Measurements from ENCODE around the gene APOBEC3F. TPM values are rescaled to one million over a fixed set of nuclear protein-coding genes. Genes with fewer than 3 reads are reported as not detected.
"Not testable (repeated sequence)": the region's sequence is repeated elsewhere in the genome, so short reads cannot be mapped to it uniquely, and the experiment has no call there.

The APOBEC3F gene
- total and polyA plus RNA-seq, 9 donors: 7.4 to 51.4 (median 30.2) TPM

- no peaks in the 10 kb centered on the region for H3K4me1 ChIP-seq (ENCODE audit: insufficient read depth)
- no peak overlapping the region for H3K27ac ChIP-seq
- H3K4me3 ChIP-seq: no peak overlapping the region
- 86 to 88% (median 88%) methylated on average over 11 of the region's 11 CpGs for WGBS, 3 donors
- no peaks in the 10 kb centered on the region for H3K27me3 ChIP-seq
- H3K36me3 ChIP-seq: no peaks in the 10 kb centered on the region
- DNase-seq: no peak
- H3K9me3 ChIP-seq: no peaks in the 10 kb centered on the region
- intact Hi-C loops (cut with DNase I): no loop called here
- TF ChIP-seq EP300 (IDR thresholded peaks at IDR 0.05) (no peak), POLR2A (IDR thresholded peaks at IDR 0.05) (no peak)
- TF ChIP-seq, protein P1, sequence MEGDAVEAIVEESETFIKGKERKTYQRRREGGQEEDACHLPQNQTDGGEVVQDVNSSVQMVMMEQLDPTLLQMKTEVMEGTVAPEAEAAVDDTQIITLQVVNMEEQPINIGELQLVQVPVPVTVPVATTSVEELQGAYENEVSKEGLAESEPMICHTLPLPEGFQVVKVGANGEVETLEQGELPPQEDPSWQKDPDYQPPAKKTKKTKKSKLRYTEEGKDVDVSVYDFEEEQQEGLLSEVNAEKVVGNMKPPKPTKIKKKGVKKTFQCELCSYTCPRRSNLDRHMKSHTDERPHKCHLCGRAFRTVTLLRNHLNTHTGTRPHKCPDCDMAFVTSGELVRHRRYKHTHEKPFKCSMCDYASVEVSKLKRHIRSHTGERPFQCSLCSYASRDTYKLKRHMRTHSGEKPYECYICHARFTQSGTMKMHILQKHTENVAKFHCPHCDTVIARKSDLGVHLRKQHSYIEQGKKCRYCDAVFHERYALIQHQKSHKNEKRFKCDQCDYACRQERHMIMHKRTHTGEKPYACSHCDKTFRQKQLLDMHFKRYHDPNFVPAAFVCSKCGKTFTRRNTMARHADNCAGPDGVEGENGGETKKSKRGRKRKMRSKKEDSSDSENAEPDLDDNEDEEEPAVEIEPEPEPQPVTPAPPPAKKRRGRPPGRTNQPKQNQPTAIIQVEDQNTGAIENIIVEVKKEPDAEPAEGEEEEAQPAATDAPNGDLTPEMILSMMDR (IDR thresholded peaks at IDR 0.05): no peak
Measured at GRCh38 chr22:39028281-39028680, 12.4 kb upstream of the APOBEC3F start.

DNA sequence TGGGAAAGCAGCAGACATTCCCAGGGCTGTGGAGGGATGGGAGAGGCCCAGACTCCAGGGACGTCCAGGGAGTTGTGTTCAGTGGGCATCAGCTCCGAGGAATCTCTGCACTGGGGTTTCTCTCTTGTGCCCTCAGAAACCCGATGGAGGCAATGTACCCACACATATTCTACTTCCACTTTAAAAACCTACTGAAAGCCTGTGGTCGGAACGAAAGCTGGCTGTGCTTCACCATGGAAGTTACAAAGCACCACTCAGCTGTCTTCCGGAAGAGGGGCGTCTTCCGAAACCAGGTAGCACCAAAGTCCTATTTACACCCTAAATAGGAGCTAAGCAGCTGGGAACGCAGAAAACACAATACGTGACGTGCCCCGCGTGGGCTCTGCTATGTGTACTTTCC lies 11.4 kb upstream of the APOBEC3F start:
- no peaks in the 10 kb centered on the region for H3K36me3 ChIP-seq
- TF ChIP-seq POLR2A (IDR thresholded peaks at IDR 0.05) (no peak), EP300 (IDR thresholded peaks at IDR 0.05) (no peak)
- TF ChIP-seq, protein P1 (IDR thresholded peaks at IDR 0.05): no peak
- no peaks in the 10 kb centered on the region for H3K9me3 ChIP-seq
- DNase-seq: no peak
- H3K4me3 ChIP-seq: no peak overlapping the region
- H3K27ac ChIP-seq: no peak overlapping the region
- no peaks in the 10 kb centered on the region for H3K4me1 ChIP-seq (ENCODE audit: insufficient read depth)
- intact Hi-C loops (cut with DNase I): no loop called here
- H3K27me3 ChIP-seq: no peaks in the 10 kb centered on the region
- 89 to 93% (median 90%) methylated on average over 13 of the region's 13 CpGs for WGBS, 3 donors

- H3K27me3 ChIP-seq: no peaks in the 10 kb centered on the region
- TF ChIP-seq, protein P1 (IDR thresholded peaks at IDR 0.05): no peak
- no peak for TF ChIP-seq EP300 (IDR thresholded peaks at IDR 0.05)
- no peak for TF ChIP-seq POLR2A (IDR thresholded peaks at IDR 0.05)
- intact Hi-C loops (cut with DNase I): no loop called here
- H3K4me1 ChIP-seq (ENCODE audit: insufficient read depth): no peaks in the 10 kb centered on the region
- WGBS, 3 donors: 87 to 89% (median 87%) methylated on average over 14 of the region's 14 CpGs
- H3K36me3 ChIP-seq: no peaks in the 10 kb centered on the region
- H3K4me3 ChIP-seq: no peak overlapping the region
- H3K27ac ChIP-seq: no peak overlapping the region
- no peaks in the 10 kb centered on the region for H3K9me3 ChIP-seq
- DNase-seq: no peak
Measured at GRCh38 chr22:39030705-39031104, 10.0 kb upstream of the APOBEC3F start.

DNA sequence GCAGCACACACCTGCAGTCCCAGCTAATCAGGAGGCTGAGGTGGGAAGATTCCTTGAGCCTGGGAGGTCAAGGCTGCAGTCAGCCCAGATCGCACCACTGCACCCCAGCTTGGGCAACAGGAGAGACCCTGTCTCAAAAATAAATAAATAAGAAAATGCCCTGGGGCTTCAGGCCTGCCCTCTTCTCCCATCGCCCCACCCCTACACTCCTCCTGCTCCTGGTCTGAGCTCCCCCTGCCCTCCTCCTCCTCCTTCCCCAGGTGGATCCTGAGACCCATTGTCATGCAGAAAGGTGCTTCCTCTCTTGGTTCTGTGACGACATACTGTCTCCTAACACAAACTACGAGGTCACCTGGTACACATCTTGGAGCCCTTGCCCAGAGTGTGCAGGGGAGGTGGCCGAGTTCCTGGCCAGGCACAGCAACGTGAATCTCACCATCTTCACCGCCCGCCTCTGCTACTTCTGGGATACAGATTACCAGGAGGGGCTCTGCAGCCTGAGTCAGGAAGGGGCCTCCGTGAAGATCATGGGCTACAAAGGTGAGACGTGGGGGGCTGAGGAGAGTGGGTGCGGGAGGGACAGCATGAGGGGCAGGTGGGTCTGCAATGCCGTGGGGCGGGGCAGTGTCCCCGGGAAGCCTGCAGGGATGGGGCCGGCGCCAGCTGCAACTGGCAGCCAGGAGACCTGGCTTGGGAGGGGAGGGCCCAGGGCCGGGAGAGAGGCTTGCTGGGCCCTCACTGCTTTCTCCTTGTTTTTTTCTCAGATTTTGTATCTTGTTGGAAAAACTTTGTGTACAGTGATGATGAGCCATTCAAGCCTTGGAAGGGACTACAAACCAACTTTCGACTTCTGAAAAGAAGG lies 9.0 kb upstream of the APOBEC3F start:
- H3K27ac ChIP-seq; H3K36me3 ChIP-seq; H3K4me1 ChIP-seq (ENCODE audit: insufficient read depth); H3K27me3 ChIP-seq; intact Hi-C loops (cut with DNase I); DNase-seq; H3K4me3 ChIP-seq; H3K9me3 ChIP-seq: not testable (repeated sequence)
- WGBS, 3 donors: 60 to 67% (median 64%) methylated on average over 16 to 18 of the region's 18 CpGs

- H3K9me3 ChIP-seq; H3K36me3 ChIP-seq; H3K4me1 ChIP-seq (ENCODE audit: insufficient read depth); H3K4me3 ChIP-seq; intact Hi-C loops (cut with DNase I); H3K27me3 ChIP-seq; H3K27ac ChIP-seq; DNase-seq: not testable (repeated sequence)
- WGBS, 3 donors: 56 to 71% (median 57%) methylated on average over 2 of the region's 2 CpGs
Measured at GRCh38 chr22:39037071-39037470, 3.6 kb upstream of the APOBEC3F start.
